ENCODE data around the gene CDC34.
A peak's percentile ranks its signal among the peaks of the same experiment; 100 is the strongest.

CDC34 gene

DNA sequence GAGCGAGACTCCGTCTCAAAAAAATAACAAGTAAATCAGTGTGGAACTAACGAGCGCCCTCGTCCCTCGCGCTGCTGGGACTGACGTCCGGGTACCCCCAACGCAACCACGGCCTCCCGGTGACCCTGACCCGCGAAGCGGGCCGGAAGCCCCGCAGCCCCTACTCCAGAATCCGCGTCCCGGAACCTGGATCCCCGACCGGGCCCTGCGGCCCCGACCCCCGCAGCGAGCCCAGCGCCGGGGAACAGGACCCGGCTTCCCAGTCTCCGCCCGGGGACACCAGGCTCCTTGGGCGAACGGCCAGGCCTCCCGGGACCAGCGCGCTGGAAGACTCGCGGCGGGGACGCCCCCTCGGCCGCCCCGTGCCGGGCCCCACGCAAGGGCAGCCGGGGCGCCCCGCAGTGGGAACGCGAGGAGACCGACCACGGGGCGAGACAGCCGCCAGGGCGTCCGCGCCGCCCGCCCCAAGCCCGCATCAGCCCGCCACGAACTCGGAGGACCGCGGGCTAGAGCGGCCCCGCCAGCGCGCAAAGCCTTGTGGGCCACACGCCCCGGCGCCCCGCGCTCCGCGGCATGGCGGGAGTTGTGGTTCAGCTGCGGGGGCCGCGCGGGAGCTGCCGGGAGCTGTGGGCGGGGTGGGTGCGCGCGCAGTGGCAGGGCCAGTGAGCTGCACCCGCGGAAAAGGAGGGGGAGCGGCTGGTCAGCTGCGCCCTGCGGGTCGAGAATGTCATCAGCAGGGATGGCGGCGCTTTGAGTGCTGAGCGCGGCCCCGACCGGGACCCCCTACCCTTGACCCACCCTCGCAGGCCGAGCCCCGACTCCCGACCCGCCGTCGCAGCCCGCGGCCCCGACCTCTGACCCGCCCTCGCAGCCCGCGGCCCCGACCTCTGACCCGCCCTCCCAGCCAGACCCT, 42.8 kb upstream of the CDC34 start:
- Histone ChIP-seq H3K4me3 (ENCODE audit: insufficient read depth in 1 of 2, low read depth in 1 of 2, low read length in 2 of 2) (peak overlapping the region; percentile 80 to 83), H3K9me3 (ENCODE audit: control insufficient read depth, low read length) (no peaks in the 10 kb centered on the region), H3K4me2 (ENCODE audit: low read length, poor library complexity, severe bottlenecking) (peak overlapping the region; percentile 77), H2BK12ac (ENCODE audit: low read length in 2 of 2) (peak overlapping the region in 1 of 2 experiments; percentile 29), H2BK120ac (ENCODE audit: low read depth, low read length) (peak overlapping the region; percentile 87), H2AK5ac (ENCODE audit: low read length, severe bottlenecking) (no peak overlapping the region), H3K14ac (ENCODE audit: low read length in 2 of 2) (peak overlapping the region in 1 of 2 experiments; percentile 89), H3K79me1 (replicated peaks; ENCODE audit: low read length, poor library complexity, severe bottlenecking) (peaks cover 3% of the 10 kb centered on the region), H3K36me3 (ENCODE audit: control insufficient read depth in 1 of 2, insufficient read depth in 2 of 2, low read depth in 1 of 2, low read length in 2 of 2) (peaks cover 0 to 3% of the 10 kb centered on the region in 2 experiments), H3K4me1 (ENCODE audit: control insufficient read depth, insufficient read depth, low read depth, low read length) (peaks cover 21% of the 10 kb centered on the region), H4K8ac (ENCODE audit: low read length) (peak overlapping the region; percentile 99), H4K91ac (ENCODE audit: low read length) (peak overlapping the region; percentile 98), H3K27me3 (ENCODE audit: control insufficient read depth in 1 of 2, insufficient read depth in 1 of 2, low read length in 2 of 2) (peaks cover 0 to 3% of the 10 kb centered on the region in 2 experiments), H3K23ac (ENCODE audit: low read length in 2 of 2) (peak overlapping the region in 1 of 2 experiments; percentile 88), H2BK5ac (ENCODE audit: low read depth, low read length, poor library complexity, severe bottlenecking) (peak overlapping the region; percentile 92), H2BK15ac (ENCODE audit: low read depth, poor library complexity, severe bottlenecking) (peak overlapping the region; percentile 94), H3K18ac (ENCODE audit: low read depth in 1 of 2, low read length in 2 of 2) (peak overlapping the region; percentile 96 to 97), H2AFZ (ENCODE audit: low read depth, low read length) (peak overlapping the region; percentile 92), H3K9ac (ENCODE audit: low read length) (peak overlapping the region; percentile 98), H3K4ac (ENCODE audit: low read depth in 1 of 2, low read length in 2 of 2) (peak overlapping the region; percentile 92 to 97), H3K27ac (ENCODE audit: low read length, poor library complexity, severe bottlenecking) (peak overlapping the region; percentile 74)
- peak; percentile 93 for DNase-seq
- under 1% methylated on average over 87 of the region's 114 CpGs for WGBS

DNA sequence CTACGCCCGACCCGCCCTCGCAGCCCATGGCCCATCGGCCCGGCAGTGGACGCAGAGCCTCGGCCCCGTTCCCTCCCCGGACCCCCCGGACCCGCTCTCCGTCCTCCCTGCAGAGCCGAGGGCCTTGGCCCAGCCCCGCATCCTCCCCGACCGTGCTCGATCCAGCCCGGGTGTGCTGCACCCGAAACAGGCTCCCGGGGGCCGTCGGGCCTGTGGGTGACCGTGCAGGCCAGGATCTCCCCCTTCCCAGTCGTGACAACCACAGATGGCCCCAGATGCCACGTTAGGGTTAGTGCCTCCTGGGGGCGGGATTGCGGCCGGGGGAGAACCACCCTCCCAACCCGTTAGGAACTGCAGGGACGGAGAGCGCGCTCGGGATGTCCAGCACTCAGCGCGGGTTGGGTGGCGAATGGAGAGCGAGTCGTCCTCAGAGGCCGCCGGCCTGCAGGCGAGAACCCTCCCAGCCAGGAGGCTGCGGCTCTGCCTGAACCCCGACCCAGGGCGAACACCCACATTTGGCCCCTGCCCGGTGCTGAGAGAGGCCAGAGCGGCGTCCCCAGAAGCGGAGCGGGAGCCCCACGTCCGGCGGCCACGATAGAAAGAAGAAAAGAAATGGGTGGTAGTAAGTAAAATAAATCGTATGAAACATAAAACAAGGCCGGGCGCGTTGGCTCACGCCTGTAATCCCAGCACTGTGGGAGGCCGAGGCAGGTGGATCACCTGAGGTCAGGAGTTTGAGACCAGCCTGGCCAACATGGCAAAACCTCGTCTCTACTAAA, 42.0 kb upstream of the CDC34 start:
- H4K8ac ChIP-seq (ENCODE audit: low read length) = peak overlapping the region; percentile 93
- DNase-seq = peak; percentile 64
- peaks cover 0 to 3% of the 10 kb centered on the region in 2 experiments for H3K27me3 ChIP-seq (ENCODE audit: control insufficient read depth in 1 of 2, insufficient read depth in 1 of 2, low read length in 2 of 2)
- H2AFZ ChIP-seq (ENCODE audit: low read depth, low read length) = peak overlapping the region; percentile 73
- H2AK5ac ChIP-seq (ENCODE audit: low read length, severe bottlenecking) = no peak overlapping the region
- peak overlapping the region in 1 of 2 experiments; percentile 78 for H3K23ac ChIP-seq (ENCODE audit: low read length in 2 of 2)
- H3K4me2 ChIP-seq (ENCODE audit: low read length, poor library complexity, severe bottlenecking) = peak overlapping the region; percentile 77
- H3K27ac ChIP-seq (ENCODE audit: low read length, poor library complexity, severe bottlenecking) = no peak overlapping the region
- H3K9me3 ChIP-seq (ENCODE audit: control insufficient read depth, low read length) = no peaks in the 10 kb centered on the region
- 25% methylated on average over 61 of the region's 61 CpGs for WGBS
- H3K4ac ChIP-seq (ENCODE audit: low read depth in 1 of 2, low read length in 2 of 2) = peak overlapping the region; percentile 71 to 84
- H3K18ac ChIP-seq (ENCODE audit: low read depth in 1 of 2, low read length in 2 of 2) = peak overlapping the region; percentile 79 to 96
- peak overlapping the region in 1 of 2 experiments; percentile 82 for H3K14ac ChIP-seq (ENCODE audit: low read length in 2 of 2)
- peak overlapping the region; percentile 65 for H2BK120ac ChIP-seq (ENCODE audit: low read depth, low read length)
- peak overlapping the region; percentile 97 for H4K91ac ChIP-seq (ENCODE audit: low read length)
- H3K36me3 ChIP-seq (ENCODE audit: control insufficient read depth in 1 of 2, insufficient read depth in 2 of 2, low read depth in 1 of 2, low read length in 2 of 2) = peaks cover 0 to 3% of the 10 kb centered on the region in 2 experiments
- H3K4me3 ChIP-seq (ENCODE audit: insufficient read depth in 1 of 2, low read depth in 1 of 2, low read length in 2 of 2) = peak overlapping the region; percentile 80 to 83
- H2BK15ac ChIP-seq (ENCODE audit: low read depth, poor library complexity, severe bottlenecking) = peak overlapping the region; percentile 44
- H3K79me1 ChIP-seq (replicated peaks; ENCODE audit: low read length, poor library complexity, severe bottlenecking) = peaks cover 3% of the 10 kb centered on the region
- H3K9ac ChIP-seq (ENCODE audit: low read length) = peak overlapping the region; percentile 98
- H3K4me1 ChIP-seq (ENCODE audit: control insufficient read depth, insufficient read depth, low read depth, low read length) = peaks cover 21% of the 10 kb centered on the region
- H2BK12ac ChIP-seq (ENCODE audit: low read length in 2 of 2) = peak overlapping the region in 1 of 2 experiments; percentile 29
- H2BK5ac ChIP-seq (ENCODE audit: low read depth, low read length, poor library complexity, severe bottlenecking) = no peak overlapping the region

- Histone ChIP-seq H2BK5ac (ENCODE audit: low read depth, low read length, poor library complexity, severe bottlenecking) (no peak overlapping the region), H3K4me1 (ENCODE audit: control insufficient read depth, insufficient read depth, low read depth, low read length) (peaks cover 11% of the 10 kb centered on the region), H3K79me1 (replicated peaks; ENCODE audit: low read length, poor library complexity, severe bottlenecking) (peaks cover 3% of the 10 kb centered on the region), H3K4me2 (ENCODE audit: low read length, poor library complexity, severe bottlenecking) (no peak overlapping the region), H4K91ac (ENCODE audit: low read length) (no peak overlapping the region), H4K8ac (ENCODE audit: low read length) (no peak overlapping the region), H3K4ac (ENCODE audit: low read depth in 1 of 2, low read length in 2 of 2) (no peak overlapping the region), H3K27me3 (ENCODE audit: control insufficient read depth in 1 of 2, insufficient read depth in 1 of 2, low read length in 2 of 2) (peaks cover 0 to 5% of the 10 kb centered on the region in 2 experiments), H2BK12ac (ENCODE audit: low read length in 2 of 2) (peak overlapping the region in 1 of 2 experiments; percentile 38), H3K14ac (ENCODE audit: low read length in 2 of 2) (no peak overlapping the region), H3K9ac (ENCODE audit: low read length) (no peak overlapping the region), H3K18ac (ENCODE audit: low read depth in 1 of 2, low read length in 2 of 2) (no peak overlapping the region), H3K27ac (ENCODE audit: low read length, poor library complexity, severe bottlenecking) (no peak overlapping the region), H3K23ac (ENCODE audit: low read length in 2 of 2) (no peak overlapping the region), H3K4me3 (ENCODE audit: insufficient read depth in 1 of 2, low read depth in 1 of 2, low read length in 2 of 2) (no peak overlapping the region), H2AFZ (ENCODE audit: low read depth, low read length) (no peak overlapping the region), H3K9me3 (ENCODE audit: control insufficient read depth, low read length) (no peaks in the 10 kb centered on the region), H2BK15ac (ENCODE audit: low read depth, poor library complexity, severe bottlenecking) (no peak overlapping the region), H3K36me3 (ENCODE audit: control insufficient read depth in 1 of 2, insufficient read depth in 2 of 2, low read depth in 1 of 2, low read length in 2 of 2) (peaks cover 0 to 3% of the 10 kb centered on the region in 2 experiments), H2AK5ac (ENCODE audit: low read length, severe bottlenecking) (no peak overlapping the region), H2BK120ac (ENCODE audit: low read depth, low read length) (no peak overlapping the region)
- DNase-seq = no peak
- 82% methylated on average over 24 of the region's 32 CpGs for WGBS
Measured at GRCh38 chr19:491146-491741, 40.3 kb upstream of the CDC34 start.
